ENCODE data around the gene TCTN1. TPM values are rescaled to one million over a fixed set of nuclear protein-coding genes. Genes with fewer than 3 reads are reported as not detected.
"Not testable (repeated sequence)": the region's sequence is repeated elsewhere in the genome, so short reads cannot be mapped to it uniquely, and the experiment has no call there.

Gene TCTN1
- 13.0 TPM for total RNA-seq

GRCh38 chr12:110613771-110614684 is at the start of gene TCTN1:
Gene TCTN1 (plus strand): TSS chr12:110614129. CDS start chr12:110614183, 54 bp downstream.
- peak; percentile 99 for ATAC-seq

- no peak for ATAC-seq
Measured at GRCh38 chr12:110564471-110564991, 49.4 kb upstream of the TCTN1 start.

GRCh38 chr12:110565894-110566871 is 47.7 kb upstream of the TCTN1 start:
- peak; percentile 73 for ATAC-seq

- ATAC-seq: no peak
Measured at GRCh38 chr12:110566993-110567392, 46.9 kb upstream of the TCTN1 start.

GRCh38 chr12:110568752-110569151 is 45.2 kb upstream of the TCTN1 start:
- no peak for ATAC-seq

GRCh38 chr12:110569838-110570237 is 44.1 kb upstream of the TCTN1 start:
- not testable (repeated sequence) for ATAC-seq

GRCh38 chr12:110570798-110571197 is 43.1 kb upstream of the TCTN1 start:
- not testable (repeated sequence) for ATAC-seq

- no peak for ATAC-seq
Measured at GRCh38 chr12:110574044-110574443, 39.9 kb upstream of the TCTN1 start.

- not testable (repeated sequence) for ATAC-seq
Measured at GRCh38 chr12:110574717-110575230, 39.2 kb upstream of the TCTN1 start.

GRCh38 chr12:110575326-110575725 is 38.6 kb upstream of the TCTN1 start:
- ATAC-seq: no peak

- ATAC-seq: no peak
Measured at GRCh38 chr12:110576504-110576903, 37.4 kb upstream of the TCTN1 start.

GRCh38 chr12:110577864-110578693 is 35.9 kb upstream of the TCTN1 start:
- ATAC-seq: peak; percentile 89

GRCh38 chr12:110578694-110579534 is 35.0 kb upstream of the TCTN1 start:
- peak; percentile 64 for ATAC-seq

GRCh38 chr12:110579535-110580253 is 34.2 kb upstream of the TCTN1 start:
- ATAC-seq: no peak

- no peak for ATAC-seq
Measured at GRCh38 chr12:110581931-110582275, 32.0 kb upstream of the TCTN1 start.

- ATAC-seq: peak; percentile 36
Measured at GRCh38 chr12:110582276-110583136, 31.4 kb upstream of the TCTN1 start.

GRCh38 chr12:110583137-110584059 is 30.5 kb upstream of the TCTN1 start, which contains the start of gene PPTC7:
Gene PPTC7 (minus strand): TSS chr12:110583318. CDS start chr12:110583031, 287 bp downstream.
- peak; percentile 91 for ATAC-seq
